GM23248 (cell line): ENCODE results near the gene VWF. TPM values are rescaled to one million over a fixed set of nuclear protein-coding genes. Genes with fewer than 3 reads are reported as not detected.

ENCODE experiments used
- DNase-seq: peaks from one replicate; pipeline ENCODE4 v3.0.0-alpha.2; 2015
- H2AFZ ChIP-seq: fragments of 200-600 bp; sonication (generic); 2 replicates; pipeline ENCODE4 v1.6.1; 2016; ENCODE audit warnings: antibody characterized with exemption
- H3F3A ChIP-seq: fragments of 200-600 bp; sonication (generic); 2 replicates; pipeline ENCODE4 v1.6.1; 2016; ENCODE audit warnings: mild to moderate bottlenecking, antibody characterized with exemption, mixed run types; ENCODE audit not compliant: insufficient read depth
- H3K27ac ChIP-seq: fragments of 200-600 bp; sonication (generic); 2 replicates; pipeline ENCODE4 v1.5.1; 2016; ENCODE audit warnings: mild to moderate bottlenecking
- H3K27me3 ChIP-seq: fragments of 200-600 bp; sonication (generic); replicated peaks from 2 replicates; pipeline ENCODE4 v1.6.1; 2016; ENCODE audit warnings: mild to moderate bottlenecking; ENCODE audit not compliant: insufficient read depth
- H3K36me3 ChIP-seq: fragments of 200-600 bp; sonication (generic); 2 replicates; pipeline ENCODE4 v1.6.1; 2016; ENCODE audit warnings: low read depth, mild to moderate bottlenecking
- H3K4me1 ChIP-seq: fragments of 200-600 bp; sonication (generic); 2 replicates; pipeline ENCODE4 v1.6.1; 2016; ENCODE audit warnings: mild to moderate bottlenecking; ENCODE audit not compliant: insufficient read depth
- H3K4me2 ChIP-seq: fragments of 200-600 bp; sonication (generic); one replicate; pipeline ENCODE4 v1.6.1; 2016; ENCODE audit warnings: mild to moderate bottlenecking; ENCODE audit not compliant: unreplicated experiment
- H3K4me3 ChIP-seq: fragments of 200-600 bp; sonication (generic); 2 replicates; pipeline ENCODE4 v1.5.1; 2016; ENCODE audit warnings: mild to moderate bottlenecking
- H3K79me2 ChIP-seq: fragments of 200-600 bp; sonication (generic); 2 replicates; pipeline ENCODE4 v1.6.1; 2016; ENCODE audit warnings: mild to moderate bottlenecking; ENCODE audit not compliant: insufficient read depth
- H3K9ac ChIP-seq: fragments of 200-600 bp; sonication (generic); 2 replicates; pipeline ENCODE4 v1.6.1; 2016; ENCODE audit warnings: mild to moderate bottlenecking
- H3K9me2 ChIP-seq: fragments of 200-600 bp; sonication (generic); 2 replicates; pipeline ENCODE4 v1.6.1; 2016; ENCODE audit warnings: mixed run types, mild to moderate bottlenecking, moderate library complexity; ENCODE audit not compliant: insufficient read depth
- H3K9me3 ChIP-seq: fragments of 200-600 bp; sonication (generic); one replicate; pipeline ENCODE4 v1.6.1; 2017; ENCODE audit warnings: low read depth
- H4K20me1 ChIP-seq: fragments of 200-600 bp; sonication (generic); 2 replicates; pipeline ENCODE4 v1.6.0; 2016; ENCODE audit not compliant: insufficient read depth
- EZH2 ChIP-seq: fragments of 200-600 bp; sonication (generic); IDR thresholded peaks from 2 replicates; pipeline ENCODE4 v1.6.1; 2018; ENCODE audit warnings: antibody characterized with exemption, mild to moderate bottlenecking; ENCODE audit not compliant: insufficient read depth, poor library complexity, severe bottlenecking
- EZH2phosphoT487 ChIP-seq: fragments of 200-600 bp; sonication (generic); IDR thresholded peaks from 2 replicates; pipeline ENCODE4 v1.6.1; 2018; ENCODE audit warnings: antibody characterized with exemption, moderate library complexity, mild to moderate bottlenecking, low read depth; ENCODE audit not compliant: insufficient read depth
- WGBS, 2 experiments: methylation state at CpG; one replicate each; pipeline ENCODE4 v1.1.6; 2015 to 2017; ENCODE audit warnings: low lambda C conversion rate in 2 of 2, low coverage in 1 of 2; ENCODE audit errors: missing lambda C conversion rate in 2 of 2; 5-methylcytosine and 5-hydroxymethylcytosine counted together
- in situ Hi-C: fragments of 300-500 bp; cut with MboI; formaldehyde crosslinking; loops from 2 replicates; pipeline ENCODE4 v1.15.0; 2020
- polyA plus RNA-seq: library from polyadenylated mRNA; unstranded; fragments of >200 nt; fragmentation: Nextera tagmentation; extraction: Ambion mirVana; gene quantifications from 2 replicates; pipeline ENCODE4 v1.2.1, GENCODE V29; 2016
- total RNA-seq: library from RNA; depleted of rRNA; stranded (reverse); fragments of >200 nt; shearing (Covaris generic); gene quantifications from 2 replicates; pipeline ENCODE4 v1.2.3, GENCODE V29; 2014

VWF gene
- total and polyA plus RNA-seq, 2 experiments from 2014 or later: 0.14 TPM; not detected in 1

- peaks cover under 1% of the 10 kb centered on the region for H3F3A ChIP-seq
- no peaks in the 10 kb centered on the region for H3K27me3 ChIP-seq
- H3K9me3 ChIP-seq: no peaks in the 10 kb centered on the region
- 92 to 93% methylated on average over 16 of the region's 16 CpGs for WGBS, 2 experiments
- H3K36me3 ChIP-seq: no peaks in the 10 kb centered on the region
- no peak for TF ChIP-seq EZH2
- no peaks in the 10 kb centered on the region for H3K9me2 ChIP-seq
- no peak overlapping the region for H2AFZ ChIP-seq
- no peak overlapping the region for H3K4me2 ChIP-seq
- no peak overlapping the region for H3K27ac ChIP-seq
- no peaks in the 10 kb centered on the region for H3K79me2 ChIP-seq
- no peaks in the 10 kb centered on the region for H4K20me1 ChIP-seq
- no peak overlapping the region for H3K4me3 ChIP-seq
- peak; percentile 29 for DNase-seq
- peaks cover 13% of the 10 kb centered on the region for H3K4me1 ChIP-seq
- H3K9ac ChIP-seq: no peak overlapping the region
- in situ Hi-C loops: loop anchor here (10.0 kb wide), 1 partner anchor 58 kb away; no protein-coding TSS in a partner anchor
These were observed 82.0 kb downstream of the VWF start for GRCh38 chr12:6042446-6042845.

DNA sequence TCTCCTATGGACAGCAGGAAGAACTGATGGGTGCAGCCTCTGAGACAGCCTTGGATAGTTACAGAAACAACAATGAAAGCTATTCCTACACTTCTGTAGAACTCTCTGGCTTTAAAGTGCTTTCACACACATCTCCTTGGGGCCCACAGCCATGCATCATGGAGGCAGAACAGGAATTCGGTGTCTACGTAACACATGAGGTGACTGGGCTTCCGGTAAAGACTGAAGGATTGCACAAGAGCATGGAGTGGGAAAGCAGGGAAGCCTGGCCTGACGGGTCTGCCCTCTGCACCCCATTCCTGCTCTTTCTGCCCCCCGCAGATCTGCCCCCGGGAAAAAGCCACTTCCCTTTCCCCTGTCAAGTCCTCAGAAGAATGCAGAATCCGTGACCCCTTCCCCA lies 82.6 kb downstream of the VWF start:
- DNase-seq: peak; percentile 47

DNA sequence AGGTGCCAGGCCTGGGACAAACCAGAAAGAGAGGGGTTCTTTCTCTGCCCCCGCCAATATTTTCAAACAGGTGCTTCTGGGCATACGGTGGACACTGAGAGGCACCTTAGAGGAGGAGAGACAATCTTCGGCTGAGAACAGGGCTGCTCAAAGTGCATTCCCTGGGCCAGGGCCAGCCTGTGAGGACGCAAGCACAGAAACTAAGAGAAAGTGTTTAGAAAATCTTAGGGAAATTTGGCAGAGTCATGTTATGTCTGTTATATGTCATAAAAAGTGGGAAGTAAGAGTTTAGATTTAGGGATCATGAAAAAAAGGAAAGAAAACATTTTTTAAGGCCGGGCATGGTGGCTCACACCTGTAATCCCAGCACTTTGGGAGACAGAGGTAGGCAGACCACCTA lies 83.7 kb downstream of the VWF start:
- Histone ChIP-seq H3K9me3 (no peaks in the 10 kb centered on the region), H3F3A (no peaks in the 10 kb centered on the region), H3K27ac (no peak overlapping the region), H3K9me2 (no peaks in the 10 kb centered on the region), H4K20me1 (no peaks in the 10 kb centered on the region), H3K36me3 (no peaks in the 10 kb centered on the region), H3K27me3 (no peaks in the 10 kb centered on the region), H3K4me2 (no peak overlapping the region), H3K4me3 (no peak overlapping the region), H3K79me2 (no peaks in the 10 kb centered on the region), H3K9ac (no peak overlapping the region), H2AFZ (no peak overlapping the region), H3K4me1 (peaks cover 8% of the 10 kb centered on the region)
- WGBS, 2 experiments: 65 to 78% methylated on average over 5 of the region's 5 CpGs
- in situ Hi-C loops: loop anchor here (10.0 kb wide), 1 partner anchor 56 kb away; no protein-coding TSS in a partner anchor
- TF ChIP-seq EZH2: no peak
- TF ChIP-seq EZH2phosphoT487: no peak
- no peak for DNase-seq

More for the DNA sequence above, 82.6 kb downstream of the VWF start:
- Histone ChIP-seq H4K20me1 (no peaks in the 10 kb centered on the region), H3K9ac (no peak overlapping the region), H3K4me1 (peaks cover 10% of the 10 kb centered on the region), H3K27ac (no peak overlapping the region), H3K4me2 (no peak overlapping the region), H2AFZ (no peak overlapping the region), H3K27me3 (no peaks in the 10 kb centered on the region), H3K4me3 (no peak overlapping the region), H3K9me3 (no peaks in the 10 kb centered on the region), H3K36me3 (no peaks in the 10 kb centered on the region), H3F3A (no peaks in the 10 kb centered on the region), H3K79me2 (no peaks in the 10 kb centered on the region), H3K9me2 (no peaks in the 10 kb centered on the region)
- in situ Hi-C loops: loop anchor here (10.0 kb wide), 1 partner anchor 57 kb away; no protein-coding TSS in a partner anchor
- TF ChIP-seq EZH2phosphoT487: no peak
- no peak for TF ChIP-seq EZH2
- WGBS, 2 experiments: 80 to 86% methylated on average over 7 of the region's 7 CpGs

DNA sequence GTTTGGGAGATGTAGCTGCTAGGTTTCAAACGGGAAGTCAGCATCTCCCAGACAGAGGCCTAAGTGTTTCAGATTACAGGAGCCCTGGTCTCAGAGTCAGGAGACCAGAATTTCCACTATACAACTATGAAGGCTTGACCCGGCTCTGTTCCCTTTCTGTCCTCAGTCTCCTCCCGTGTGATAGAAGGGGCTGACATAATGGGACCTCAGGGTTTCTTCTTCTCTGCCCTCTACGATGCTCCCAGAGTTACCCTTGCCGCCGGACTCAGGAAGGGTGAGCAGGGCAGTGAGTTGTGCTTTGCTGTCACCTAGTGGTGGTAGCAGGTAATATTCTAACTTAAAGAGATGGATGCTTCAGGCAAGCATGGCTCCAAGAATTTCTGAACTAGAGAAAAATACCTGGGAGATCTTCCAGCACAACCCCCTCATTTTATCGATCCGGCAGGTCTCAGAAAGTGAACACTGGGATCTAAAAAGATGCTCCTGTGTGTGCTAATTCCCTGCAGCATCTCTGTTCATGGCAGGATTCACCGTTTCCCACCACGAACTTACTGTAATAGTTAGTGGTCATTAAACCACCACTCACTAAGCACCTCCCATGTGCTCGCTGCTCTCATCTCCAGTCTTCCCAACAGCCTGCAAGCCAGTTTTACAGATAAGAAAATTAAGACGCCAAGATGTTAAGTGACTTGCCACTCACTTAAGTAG lies 84.4 kb downstream of the VWF start:
- Histone ChIP-seq H3K9me3 (no peaks in the 10 kb centered on the region), H3K36me3 (no peaks in the 10 kb centered on the region), H3K4me2 (peak overlapping the region; percentile 29), H3K79me2 (no peaks in the 10 kb centered on the region), H3K4me1 (peaks cover 8% of the 10 kb centered on the region), H3K27ac (no peak overlapping the region), H2AFZ (peak overlapping the region; percentile 92), H3K9ac (peak overlapping the region; percentile 40; the same call in 1 of the 2 replicates), H3K9me2 (no peaks in the 10 kb centered on the region), H3K4me3 (no peak overlapping the region), H3K27me3 (no peaks in the 10 kb centered on the region), H4K20me1 (no peaks in the 10 kb centered on the region), H3F3A (no peaks in the 10 kb centered on the region)
- TF ChIP-seq EZH2: no peak
- TF ChIP-seq EZH2phosphoT487: no peak
- peak; percentile 82 for DNase-seq
- in situ Hi-C loops: loop anchor here (10.0 kb wide), 1 partner anchor 55 kb away; no protein-coding TSS in a partner anchor
- 23 to 29% methylated on average over 12 of the region's 12 CpGs for WGBS, 2 experiments
